AG09309 (cell line): ENCODE results near the gene GYPE.
"Not testable (repeated sequence)": the region's sequence is repeated elsewhere in the genome, so short reads cannot be mapped to it uniquely, and the experiment has no call there.

Experiments
- DNase-seq: peaks from one replicate; pipeline ENCODE4 v3.0.0-alpha.2; 2010; ENCODE audit warnings: low read depth
- H3K4me3 ChIP-seq: 2 replicates; pipeline ENCODE4 v1.5.1; 2011; ENCODE audit warnings: mild to moderate bottlenecking, low read depth, low read length, moderate library complexity; ENCODE audit not compliant: control insufficient read depth
- CTCF ChIP-seq: IDR thresholded peaks from 2 replicates; pipeline ENCODE4 v1.5.1; 2011; ENCODE audit warnings: mild to moderate bottlenecking, low read depth, low read length, inconsistent platforms; ENCODE audit not compliant: insufficient read depth, control insufficient read depth; ENCODE audit errors: missing control alignments

Gene GYPE

GRCh38 chr4:143905440-143905839 is at the start of gene GYPE:
Gene GYPE, minus strand, starts transcription at chr4:143905559. Its CDS starts 52 bp downstream, at chr4:143905507.
- H3K4me3 ChIP-seq, DNase-seq: not testable (repeated sequence)

GRCh38 chr4:143951458-143951972 is 46.2 kb upstream of the GYPE start:
- H3K4me3 ChIP-seq, DNase-seq: not testable (repeated sequence)

GRCh38 chr4:143950967-143951366 is 45.6 kb upstream of the GYPE start:
- DNase-seq = not testable (repeated sequence)

GRCh38 chr4:143950185-143950584 is 44.8 kb upstream of the GYPE start:
- H3K4me3 ChIP-seq, DNase-seq: not testable (repeated sequence)

More at GRCh38 chr4:143950967-143951366, 45.6 kb upstream of the GYPE start:
- H3K4me3 ChIP-seq = not testable (repeated sequence)

GRCh38 chr4:143947493-143947892 is 42.1 kb upstream of the GYPE start:
- not testable (repeated sequence) for DNase-seq, H3K4me3 ChIP-seq

- DNase-seq, H3K4me3 ChIP-seq: not testable (repeated sequence)
These were observed 35.3 kb upstream of the GYPE start for GRCh38 chr4:143940708-143941107.

GRCh38 chr4:143939528-143939927 is 34.2 kb upstream of the GYPE start:
- no peak overlapping the region for H3K4me3 ChIP-seq
- no peak for TF ChIP-seq CTCF

GRCh38 chr4:143938890-143939289 is 33.5 kb upstream of the GYPE start:
- not testable (repeated sequence) for DNase-seq

More at GRCh38 chr4:143939528-143939927, 34.2 kb upstream of the GYPE start:
- no peak for DNase-seq

GRCh38 chr4:143921181-143921580 is 15.8 kb upstream of the GYPE start:
- no peak for DNase-seq
- H3K4me3 ChIP-seq = no peak overlapping the region
- TF ChIP-seq CTCF = no peak

More at GRCh38 chr4:143938890-143939289, 33.5 kb upstream of the GYPE start:
- H3K4me3 ChIP-seq = not testable (repeated sequence)

- DNase-seq, H3K4me3 ChIP-seq: not testable (repeated sequence)
These were observed 11.1 kb upstream of the GYPE start for GRCh38 chr4:143916485-143916884.

- not testable (repeated sequence) for H3K4me3 ChIP-seq, DNase-seq
These were observed 7.1 kb upstream of the GYPE start for GRCh38 chr4:143912478-143912877.

- not testable (repeated sequence) for H3K4me3 ChIP-seq
These were observed 6.4 kb upstream of the GYPE start for GRCh38 chr4:143911528-143912417.

GRCh38 chr4:143910906-143911305 is 5.5 kb upstream of the GYPE start:
- not testable (repeated sequence) for DNase-seq, H3K4me3 ChIP-seq

More at GRCh38 chr4:143911528-143912417, 6.4 kb upstream of the GYPE start:
- not testable (repeated sequence) for DNase-seq
